ENCODE results near the gene DOCK1.

Gene DOCK1

GRCh38 chr10:127145173-127145572 lies 239.9 kb downstream of the DOCK1 start:
- DNase-seq (ENCODE audit: low spot score) = peak; percentile 93

DNA sequence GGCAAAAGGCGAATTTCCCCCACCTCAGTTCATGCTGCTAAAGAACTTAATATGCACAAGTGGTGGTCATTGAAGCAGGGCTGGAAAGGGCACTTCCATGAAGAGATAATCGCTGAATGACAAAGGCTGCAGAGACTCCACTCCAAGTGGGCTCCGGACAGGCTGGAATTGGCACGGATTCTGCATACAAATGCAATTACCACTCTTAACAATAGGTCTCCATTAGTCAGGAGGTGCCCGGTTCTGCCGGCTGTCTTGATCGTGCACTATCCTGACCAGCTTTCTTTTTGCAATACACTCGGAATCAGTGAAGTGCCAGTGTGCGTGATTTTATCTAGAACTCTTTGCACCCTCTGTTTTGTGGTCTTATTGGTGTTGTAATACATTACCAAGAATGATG lies 241.4 kb downstream of the DOCK1 start:
- DNase-seq (ENCODE audit: low spot score) = no peak

DNA sequence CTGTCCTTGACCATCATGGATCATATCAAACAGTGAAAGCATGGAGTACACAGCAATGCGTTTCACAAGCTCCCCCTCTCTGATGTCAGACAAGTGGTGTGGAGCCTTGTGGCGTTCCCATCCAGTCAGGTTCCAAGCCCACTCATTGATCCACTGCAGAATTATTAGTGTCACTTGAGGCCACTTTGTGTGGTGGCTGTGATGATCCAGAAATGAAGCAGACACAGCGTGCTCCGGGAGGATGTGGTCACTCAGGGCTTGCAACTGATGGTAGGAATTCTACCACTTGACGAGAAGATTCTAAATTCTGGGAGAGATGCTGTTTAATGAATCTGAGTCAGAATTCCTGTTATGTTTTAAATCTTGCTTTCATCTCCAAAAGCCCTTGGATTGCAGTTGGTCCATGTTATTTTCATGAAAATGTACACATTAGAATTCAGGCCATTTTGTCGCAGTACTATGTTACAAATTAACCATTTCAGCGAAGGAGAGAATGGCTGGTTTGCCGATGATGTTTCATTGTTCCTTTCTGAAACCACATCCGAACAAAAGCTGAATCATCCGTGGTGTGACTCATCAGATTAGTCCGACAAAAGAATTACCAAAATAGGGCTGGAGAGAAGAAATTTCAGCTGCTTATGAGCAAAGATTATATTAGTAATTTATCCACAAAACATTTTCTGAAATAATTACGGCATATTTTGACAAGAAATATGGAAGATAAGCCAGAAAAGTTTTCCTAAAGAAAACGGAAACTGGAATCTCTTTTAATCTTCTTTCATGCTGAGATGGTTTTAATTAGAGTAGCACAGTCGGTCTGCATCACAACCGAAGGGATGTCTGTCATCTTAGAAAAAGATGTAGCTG lies 243.1 kb downstream of the DOCK1 start:
- peak; percentile 91 for DNase-seq (ENCODE audit: low spot score)

DNA sequence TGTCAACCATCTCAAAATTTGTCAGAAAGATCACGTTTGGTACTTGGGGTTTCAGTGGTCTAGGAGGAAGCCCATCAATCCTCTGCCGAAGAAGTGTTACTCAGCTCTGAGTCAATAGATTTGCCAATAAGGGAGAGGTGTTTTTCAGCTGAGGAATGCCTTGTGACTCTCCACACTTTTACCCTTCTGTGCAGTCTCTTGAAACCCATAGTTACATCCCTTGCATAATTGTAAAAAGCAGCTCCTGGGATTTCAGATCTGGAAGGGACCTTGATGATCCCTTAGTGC lies 243.6 kb downstream of the DOCK1 start:
- DNase-seq (ENCODE audit: low spot score) = peak; percentile 89

GRCh38 chr10:127149501-127150081 lies 244.4 kb downstream of the DOCK1 start:
- peak; percentile 2 for DNase-seq (ENCODE audit: low spot score)

- peak; percentile 95 for DNase-seq (ENCODE audit: low spot score)
Observed at GRCh38 chr10:127150136-127150535, 244.9 kb downstream of the DOCK1 start.

DNA sequence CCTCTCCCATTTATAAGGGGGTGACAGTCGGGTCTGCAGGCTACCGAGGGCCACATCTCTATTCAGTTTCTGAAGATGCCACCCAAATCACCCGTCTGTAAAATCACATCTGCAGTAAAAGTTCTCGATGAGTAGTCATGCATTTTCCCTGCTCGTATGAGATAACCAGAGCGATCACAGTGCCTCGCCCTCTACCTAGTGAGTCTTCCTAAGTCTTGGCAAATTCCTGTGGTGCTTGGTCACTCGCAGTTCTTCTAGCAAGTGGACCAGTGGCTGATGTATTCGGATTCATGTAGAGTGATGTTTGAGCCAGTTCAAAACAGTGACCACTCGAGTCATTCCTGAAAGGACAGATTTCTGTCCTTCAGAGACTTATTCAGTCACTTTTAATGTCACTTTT lies 246.3 kb downstream of the DOCK1 start:
- DNase-seq (ENCODE audit: low spot score) = peak; percentile 88

- DNase-seq (ENCODE audit: low spot score) = peak; percentile 67
Observed at GRCh38 chr10:127151981-127152699, 246.9 kb downstream of the DOCK1 start.

DNA sequence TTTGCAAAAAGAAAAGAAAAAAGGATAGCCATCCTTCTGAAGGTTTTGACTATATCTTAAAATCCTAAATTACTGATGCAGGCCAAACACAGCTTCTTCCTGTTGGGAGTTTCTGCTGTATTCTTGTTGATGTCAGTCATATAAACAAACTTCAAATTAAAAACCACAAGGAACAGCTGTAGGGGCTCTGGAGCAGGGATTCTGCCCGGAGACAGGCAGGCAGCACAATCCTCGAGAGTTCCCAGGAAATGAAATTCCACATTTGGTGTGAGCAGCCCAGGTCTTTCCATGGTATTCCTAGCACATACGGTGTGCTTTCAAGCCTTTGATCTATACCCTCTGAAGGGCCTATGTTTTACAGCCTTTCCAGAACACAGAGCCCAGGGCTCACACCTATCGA lies 248.0 kb downstream of the DOCK1 start:
- DNase-seq (ENCODE audit: low spot score) = no peak

- DNase-seq (ENCODE audit: low spot score) = no peak
Observed at GRCh38 chr10:127154831-127155620, 249.8 kb downstream of the DOCK1 start.

GRCh38 chr10:127157089-127157488 lies 251.9 kb downstream of the DOCK1 start:
- DNase-seq (ENCODE audit: low spot score) = no peak

- no peak for DNase-seq (ENCODE audit: low spot score)
Observed at GRCh38 chr10:127157506-127158200, 252.4 kb downstream of the DOCK1 start.

- DNase-seq (ENCODE audit: low spot score) = no peak
Observed at GRCh38 chr10:127158662-127159061, 253.4 kb downstream of the DOCK1 start.

GRCh38 chr10:127159648-127160245 lies 254.5 kb downstream of the DOCK1 start:
- DNase-seq (ENCODE audit: low spot score) = no peak

GRCh38 chr10:127161482-127161881 lies 256.3 kb downstream of the DOCK1 start:
- DNase-seq (ENCODE audit: low spot score) = no peak

- no peak for DNase-seq (ENCODE audit: low spot score)
Observed at GRCh38 chr10:127162841-127163240, 257.6 kb downstream of the DOCK1 start.

DNA sequence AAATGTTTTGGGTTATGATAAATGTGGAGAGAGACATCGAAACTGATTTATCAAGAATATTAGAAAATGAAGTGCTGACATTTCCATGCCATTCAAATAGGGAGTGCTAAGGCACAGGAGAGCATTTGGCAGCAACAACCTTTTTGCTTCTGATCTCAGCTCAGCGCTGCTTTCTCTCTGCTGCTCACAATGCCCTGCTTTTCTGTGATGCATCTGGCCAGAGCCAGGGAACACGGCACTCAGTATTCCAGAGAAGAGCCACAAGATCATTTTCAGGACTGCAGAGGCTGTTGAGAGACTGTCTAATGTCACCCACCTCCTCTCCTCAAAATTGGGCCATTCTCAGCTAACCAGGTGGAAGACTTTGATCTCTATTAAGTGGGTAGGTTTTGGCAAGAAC lies 263.0 kb downstream of the DOCK1 start:
- DNase-seq (ENCODE audit: low spot score) = no peak

DNA sequence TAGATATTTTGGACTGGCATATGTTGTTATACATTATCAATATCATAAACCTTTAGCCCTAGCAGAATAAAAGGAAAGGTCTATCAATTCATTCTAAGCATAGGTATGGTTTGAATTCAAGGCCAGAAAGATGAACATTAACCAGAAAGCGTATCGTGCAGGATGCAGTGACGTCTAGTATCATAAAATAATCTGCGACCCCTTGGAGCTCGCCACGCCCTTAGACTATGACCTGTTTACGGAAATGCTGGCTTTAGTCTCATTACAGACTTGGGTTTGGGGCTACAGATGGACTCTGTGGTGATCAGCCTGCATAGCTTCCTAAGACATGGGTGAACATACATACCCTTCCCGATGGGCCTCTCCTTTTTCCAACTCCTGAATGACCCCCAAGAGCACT lies 269.6 kb downstream of the DOCK1 start:
- no peak for DNase-seq (ENCODE audit: low spot score)

- DNase-seq (ENCODE audit: low spot score) = no peak
Observed at GRCh38 chr10:127175357-127176110, 270.3 kb downstream of the DOCK1 start.

- no peak for DNase-seq (ENCODE audit: low spot score)
Observed at GRCh38 chr10:127176649-127177048, 271.4 kb downstream of the DOCK1 start.

All from kidney tubule cell (primary cell).